ENCODE results near the gene PRXL2B. TPM values are rescaled to one million over a fixed set of nuclear protein-coding genes. Genes with fewer than 3 reads are reported as not detected.
"Not testable (repeated sequence)": the region's sequence is repeated elsewhere in the genome, so short reads cannot be mapped to it uniquely, and the experiment has no call there.

Gene PRXL2B
- total RNA-seq, 1 donor from 2014 or later = 12.6 TPM

- not testable (repeated sequence) for DNase-seq (ENCODE audit: low spot score in 2 of 2); FAIRE-seq
Observed at GRCh38 chr1:2549367-2550029, 37.1 kb upstream of the PRXL2B start.

DNA sequence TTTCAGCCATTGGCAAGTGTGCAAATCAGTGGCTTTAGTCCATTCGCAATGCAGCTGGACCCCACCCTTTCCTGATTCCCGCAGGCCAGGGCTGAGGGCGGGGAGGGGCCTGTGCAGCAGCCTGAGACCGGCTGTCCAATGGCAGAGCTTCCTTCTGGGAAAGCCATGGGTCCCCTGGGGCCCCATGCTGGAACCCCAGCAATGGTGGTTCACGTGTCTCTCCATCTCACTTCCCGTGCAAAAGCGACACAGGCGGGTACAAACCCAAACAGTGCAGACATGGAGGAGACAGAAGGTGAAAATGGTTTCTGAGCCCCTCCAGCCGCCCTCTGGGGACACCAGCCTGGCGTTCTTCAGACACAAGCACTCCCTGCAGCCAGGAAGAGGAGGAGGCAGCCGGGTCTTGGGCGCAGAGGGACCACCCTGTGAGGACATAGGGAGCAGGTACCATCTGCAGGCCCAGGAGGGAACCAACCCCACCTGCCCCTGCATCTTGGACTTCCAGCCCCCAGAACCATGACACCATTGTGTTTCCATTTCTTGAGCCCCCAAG, 36.2 kb upstream of the PRXL2B start:
- not testable (repeated sequence) for FAIRE-seq

GRCh38 chr1:2551544-2551943, 35.0 kb upstream of the PRXL2B start:
- FAIRE-seq; DNase-seq (ENCODE audit: low spot score in 2 of 2): not testable (repeated sequence)

More for the DNA sequence above, 36.2 kb upstream of the PRXL2B start:
- not testable (repeated sequence) for DNase-seq (ENCODE audit: low spot score in 2 of 2)

- FAIRE-seq (no peak), DNase-seq (ENCODE audit: low spot score in 2 of 2) (no peak)
Observed at GRCh38 chr1:2552189-2552588, 34.4 kb upstream of the PRXL2B start.

DNA sequence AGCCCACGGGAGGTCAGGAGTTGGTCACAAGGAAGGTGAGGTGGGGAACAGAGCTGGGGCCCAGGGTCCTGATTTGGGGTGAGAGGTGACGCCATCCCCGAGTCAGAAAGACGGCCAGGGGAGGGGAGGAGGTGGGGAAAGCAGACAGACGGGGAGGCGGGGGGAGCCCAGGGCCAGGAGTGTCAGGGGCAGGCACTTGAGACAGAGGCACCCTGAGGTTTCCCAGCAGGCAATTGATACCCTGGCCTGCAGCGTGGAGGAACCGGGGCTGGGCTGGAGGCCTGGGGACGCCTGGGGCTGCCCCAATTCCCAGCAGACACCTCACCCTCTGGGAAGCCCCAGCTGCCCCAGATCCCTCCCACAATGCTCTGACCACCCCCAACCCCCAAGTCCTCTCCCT, 33.5 kb upstream of the PRXL2B start:
- DNase-seq (ENCODE audit: low spot score in 2 of 2); FAIRE-seq: not testable (repeated sequence)

GRCh38 chr1:2553871-2554620, 32.5 kb upstream of the PRXL2B start:
- FAIRE-seq (no peak), DNase-seq (ENCODE audit: low spot score in 2 of 2) (no peak)

- DNase-seq (ENCODE audit: low spot score in 2 of 2) (no peak), FAIRE-seq (no peak)
Observed at GRCh38 chr1:2554621-2555387, 31.8 kb upstream of the PRXL2B start.

- FAIRE-seq = no peak
- DNase-seq (ENCODE audit: low spot score in 2 of 2) = peak in 1 of 2 donors; percentile 71
Observed at GRCh38 chr1:2555634-2556276, 30.8 kb upstream of the PRXL2B start.

DNA sequence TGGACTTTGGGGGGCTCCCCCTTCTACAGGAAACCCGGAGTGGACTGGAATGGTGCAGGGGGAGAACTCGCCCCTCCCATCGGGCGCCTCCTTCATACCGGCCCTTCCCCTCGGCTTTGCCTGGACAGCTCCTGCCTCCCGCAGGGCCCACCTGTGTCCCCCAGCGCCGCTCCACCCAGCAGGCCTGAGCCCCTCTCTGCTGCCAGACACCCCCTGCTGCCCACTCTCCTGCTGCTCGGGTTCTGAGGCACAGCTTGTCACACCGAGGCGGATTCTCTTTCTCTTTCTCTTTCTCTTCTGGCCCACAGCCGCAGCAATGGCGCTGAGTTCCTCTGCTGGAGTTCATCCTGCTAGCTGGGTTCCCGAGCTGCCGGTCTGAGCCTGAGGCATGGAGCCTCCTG, 30.3 kb upstream of the PRXL2B start, which contains the start of gene TNFRSF14:
Gene TNFRSF14, plus strand, starts transcription at position 95 of the 401 bp plus-strand sequence. Its CDS starts 294 bp downstream, at position 389.
- FAIRE-seq = no peak
- DNase-seq (ENCODE audit: low spot score in 2 of 2) = peak in 1 of 2 donors; percentile 74

DNA sequence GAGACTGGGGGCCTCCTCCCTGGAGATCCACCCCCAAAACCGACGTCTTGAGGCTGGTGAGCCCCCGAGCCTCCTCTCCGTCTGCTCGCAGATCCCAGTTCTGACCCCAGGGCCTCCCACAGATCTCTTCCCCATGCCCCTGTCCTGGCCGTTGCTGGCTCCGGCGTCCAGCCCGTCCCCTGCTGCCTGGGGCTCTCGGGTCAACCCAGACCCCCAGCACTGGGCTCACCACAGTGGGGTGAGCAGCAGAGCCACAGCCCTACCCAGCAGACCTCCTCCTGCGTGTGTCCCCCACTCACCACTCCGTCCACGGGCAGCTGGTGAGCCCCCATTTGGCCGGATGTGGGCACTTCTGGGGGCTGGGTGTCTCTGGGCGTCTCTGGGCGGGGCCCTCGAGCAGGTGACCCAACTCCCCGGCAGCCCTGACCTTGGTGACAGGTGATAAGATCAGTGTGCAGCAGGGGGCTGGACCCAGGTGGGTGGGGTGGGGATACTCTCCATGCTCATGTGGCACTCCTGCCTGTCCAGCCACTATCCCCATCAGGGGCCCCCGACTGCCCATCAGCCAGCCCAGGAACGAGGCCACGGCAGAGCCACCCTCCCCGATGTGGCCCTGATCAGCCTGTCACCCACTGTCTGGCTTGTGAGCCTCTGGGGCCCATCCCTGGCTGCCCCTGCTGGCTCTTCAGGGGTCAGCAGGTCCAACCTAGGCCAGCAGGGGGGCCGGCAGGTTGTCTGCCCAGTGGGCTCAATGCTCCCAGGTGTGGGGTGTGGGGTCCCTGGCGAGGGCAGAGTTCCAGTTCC, 29.7 kb upstream of the PRXL2B start:
- no peak for DNase-seq (ENCODE audit: low spot score in 2 of 2)
- FAIRE-seq = no peak

DNA sequence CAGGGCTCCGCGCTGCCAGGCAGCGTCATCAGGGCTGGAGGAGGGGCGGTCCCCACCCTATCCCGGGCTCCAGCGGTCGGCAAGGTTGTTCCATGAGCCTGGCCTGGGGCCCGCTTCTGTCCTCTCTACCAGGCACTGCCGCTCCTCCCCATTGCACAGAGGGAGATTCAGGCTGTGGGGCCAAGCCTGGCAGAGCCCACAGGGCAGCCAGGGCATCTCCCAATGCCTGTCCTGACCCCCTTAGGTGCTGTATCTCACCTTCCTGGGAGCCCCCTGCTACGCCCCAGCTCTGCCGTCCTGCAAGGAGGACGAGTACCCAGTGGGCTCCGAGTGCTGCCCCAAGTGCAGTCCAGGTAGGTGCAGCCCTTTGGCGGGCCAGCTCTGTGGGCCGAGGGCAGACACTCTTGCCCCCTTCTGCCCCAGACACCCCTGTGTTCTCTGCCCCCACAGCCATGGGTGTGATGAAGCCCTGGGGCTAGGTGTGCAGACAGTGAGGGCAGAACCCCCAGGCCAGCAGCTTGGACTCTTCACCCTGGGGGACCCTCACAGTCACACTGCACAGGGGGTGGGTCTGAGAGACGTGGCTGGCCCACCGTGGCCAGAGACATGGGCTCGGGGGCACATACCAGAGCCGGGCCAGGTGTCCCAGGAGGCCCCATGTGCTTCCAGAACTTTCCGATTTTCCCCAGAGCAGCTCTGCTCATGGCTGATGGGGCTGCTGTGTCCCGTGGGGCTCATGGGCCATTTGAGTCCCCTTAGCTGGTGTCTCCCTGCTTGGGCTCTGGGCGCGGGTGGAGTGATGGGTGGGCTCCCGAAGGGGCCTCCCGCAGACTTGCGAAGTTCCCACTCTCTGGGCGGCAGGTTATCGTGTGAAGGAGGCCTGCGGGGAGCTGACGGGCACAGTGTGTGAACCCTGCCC, 28.8 kb upstream of the PRXL2B start:
- DNase-seq (ENCODE audit: low spot score in 2 of 2) = no peak
- no peak for FAIRE-seq

DNA sequence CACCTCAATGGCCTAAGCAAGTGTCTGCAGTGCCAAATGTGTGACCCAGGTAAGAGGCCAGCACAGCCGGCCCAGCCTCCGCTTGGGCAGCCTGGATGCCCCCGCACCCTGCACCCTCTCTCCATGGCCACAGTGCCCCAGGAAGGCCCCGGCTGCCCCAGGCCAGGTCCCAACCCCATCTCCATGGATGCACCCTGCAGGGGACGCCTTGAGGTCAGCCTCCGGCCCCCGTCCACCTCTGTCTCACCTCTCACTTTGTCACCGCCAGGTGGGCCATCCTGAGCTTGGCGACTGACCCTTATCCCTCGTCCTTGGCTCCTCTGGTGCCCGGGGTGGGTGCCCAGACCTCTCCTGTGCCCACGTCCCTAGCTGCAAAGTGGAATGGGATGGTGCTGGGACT, 28.2 kb upstream of the PRXL2B start:
- DNase-seq (ENCODE audit: low spot score in 2 of 2) = no peak
- no peak for FAIRE-seq

- no peak for FAIRE-seq
- no peak for DNase-seq (ENCODE audit: low spot score in 2 of 2)
Observed at GRCh38 chr1:2558861-2559260, 27.7 kb upstream of the PRXL2B start.

- FAIRE-seq = no peak
- no peak for DNase-seq (ENCODE audit: low spot score in 2 of 2)
Observed at GRCh38 chr1:2559509-2560298, 26.9 kb upstream of the PRXL2B start.

DNA sequence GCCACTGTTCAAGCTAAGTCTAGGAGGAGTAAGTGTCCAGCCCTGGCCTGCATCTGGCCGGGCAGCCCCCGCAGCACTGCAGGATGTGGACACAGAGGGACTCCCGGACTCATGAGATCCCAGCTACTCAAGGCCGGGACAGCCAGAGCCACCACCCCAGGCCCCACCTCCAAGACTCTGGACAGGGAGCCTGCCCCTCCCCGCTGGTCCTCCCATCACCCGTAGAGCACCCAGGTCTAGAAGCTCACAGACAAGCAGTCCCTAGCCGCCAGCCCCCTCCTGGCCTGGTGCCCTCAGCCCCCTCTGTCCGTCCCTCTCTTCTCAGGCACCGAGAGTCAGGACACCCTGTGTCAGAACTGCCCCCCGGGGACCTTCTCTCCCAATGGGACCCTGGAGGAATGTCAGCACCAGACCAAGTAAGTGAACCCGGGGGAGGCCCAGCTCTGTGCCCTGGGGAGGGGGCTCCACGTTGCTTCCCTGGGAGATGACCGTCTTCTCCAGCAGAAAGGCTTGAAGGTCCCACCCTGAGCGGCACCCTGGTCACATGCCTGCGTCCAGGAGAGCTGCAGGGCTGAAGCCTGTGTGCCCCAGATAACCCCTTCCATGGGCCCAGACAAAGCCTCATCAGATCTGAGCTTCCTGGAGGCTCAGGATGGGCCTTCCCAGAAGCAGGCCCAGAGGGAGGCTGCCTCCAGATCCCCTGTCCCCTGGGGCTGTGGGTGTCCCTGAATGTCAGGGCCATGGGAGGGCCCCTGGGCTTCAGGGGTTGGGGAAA, 26.1 kb upstream of the PRXL2B start:
- FAIRE-seq (no peak), DNase-seq (ENCODE audit: low spot score in 2 of 2) (no peak)

DNA sequence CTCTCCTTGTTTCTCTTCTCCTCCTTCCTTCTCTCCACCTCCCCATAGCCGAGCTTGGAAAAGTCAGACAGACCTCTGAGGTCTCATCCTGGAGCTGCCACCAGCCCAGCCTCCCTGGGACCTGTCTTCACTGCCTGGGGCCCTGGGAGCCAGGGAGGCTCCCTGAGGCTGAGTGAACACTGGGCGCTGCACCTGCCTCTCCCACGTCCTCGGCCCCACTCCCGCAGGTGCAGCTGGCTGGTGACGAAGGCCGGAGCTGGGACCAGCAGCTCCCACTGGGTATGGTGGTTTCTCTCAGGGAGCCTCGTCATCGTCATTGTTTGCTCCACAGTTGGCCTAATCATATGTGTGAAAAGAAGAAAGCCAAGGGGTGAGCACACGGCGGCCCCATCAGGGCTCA, 25.1 kb upstream of the PRXL2B start:
- FAIRE-seq (no peak), DNase-seq (ENCODE audit: low spot score in 2 of 2) (no peak)
